ENCODE measurements around the gene SLC6A4.

DNA sequence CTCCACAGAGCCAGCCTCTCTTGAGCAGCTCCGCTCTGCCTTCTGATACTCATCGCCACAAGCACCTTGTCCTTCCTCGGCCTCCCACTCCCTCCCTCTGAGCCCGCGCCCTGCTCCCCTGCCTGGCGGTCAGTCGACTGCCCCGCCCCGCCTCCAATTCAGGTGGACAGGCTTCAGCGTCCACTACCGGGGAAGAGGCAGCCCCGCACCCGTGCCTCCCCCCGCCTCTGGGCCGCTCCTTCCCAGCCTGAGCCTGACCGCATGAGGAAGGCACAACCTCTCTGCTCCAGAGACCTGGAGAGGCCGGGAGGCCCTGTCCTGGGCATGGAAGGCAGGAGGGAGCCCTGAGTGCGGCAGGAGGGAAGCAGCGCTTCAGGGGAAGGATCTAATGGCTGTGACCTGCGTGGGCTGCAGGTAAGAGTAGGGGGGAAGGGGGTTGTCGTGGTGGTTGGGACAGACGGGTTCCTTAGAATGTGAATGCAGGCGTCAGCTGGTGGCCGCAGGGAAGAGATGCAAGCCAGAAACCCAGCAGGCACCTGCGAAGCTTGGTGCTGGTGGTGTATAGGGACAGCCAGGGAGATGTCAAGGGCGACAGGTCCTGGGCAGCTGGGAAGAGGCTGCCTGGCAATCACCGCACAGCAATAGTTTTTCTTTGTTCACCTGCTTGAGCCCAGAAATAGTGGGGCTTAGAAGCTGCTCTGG, 3.0 kb upstream of the SLC6A4 start:
- TF ChIP-seq, protein P1, sequence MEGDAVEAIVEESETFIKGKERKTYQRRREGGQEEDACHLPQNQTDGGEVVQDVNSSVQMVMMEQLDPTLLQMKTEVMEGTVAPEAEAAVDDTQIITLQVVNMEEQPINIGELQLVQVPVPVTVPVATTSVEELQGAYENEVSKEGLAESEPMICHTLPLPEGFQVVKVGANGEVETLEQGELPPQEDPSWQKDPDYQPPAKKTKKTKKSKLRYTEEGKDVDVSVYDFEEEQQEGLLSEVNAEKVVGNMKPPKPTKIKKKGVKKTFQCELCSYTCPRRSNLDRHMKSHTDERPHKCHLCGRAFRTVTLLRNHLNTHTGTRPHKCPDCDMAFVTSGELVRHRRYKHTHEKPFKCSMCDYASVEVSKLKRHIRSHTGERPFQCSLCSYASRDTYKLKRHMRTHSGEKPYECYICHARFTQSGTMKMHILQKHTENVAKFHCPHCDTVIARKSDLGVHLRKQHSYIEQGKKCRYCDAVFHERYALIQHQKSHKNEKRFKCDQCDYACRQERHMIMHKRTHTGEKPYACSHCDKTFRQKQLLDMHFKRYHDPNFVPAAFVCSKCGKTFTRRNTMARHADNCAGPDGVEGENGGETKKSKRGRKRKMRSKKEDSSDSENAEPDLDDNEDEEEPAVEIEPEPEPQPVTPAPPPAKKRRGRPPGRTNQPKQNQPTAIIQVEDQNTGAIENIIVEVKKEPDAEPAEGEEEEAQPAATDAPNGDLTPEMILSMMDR (IDR thresholded peaks at IDR 0.05): no peak
- TF ChIP-seq POLR2A (IDR thresholded peaks at IDR 0.05) (no peak), POLR2AphosphoS5 (IDR thresholded peaks at IDR 0.05) (no peak)

Data from stomach (tissue), 4 donors.